ENCODE results near the gene LAG3. TPM values are rescaled to one million over a fixed set of nuclear protein-coding genes. Genes with fewer than 3 reads are reported as not detected.

LAG3 gene
- total RNA-seq, 2 experiments from 2014 or later = 0.19 TPM; not detected in 1

GRCh38 chr12:6765048-6765633 is 7.2 kb upstream of the LAG3 start:
- Histone ChIP-seq H3K9me3 (ENCODE audit: low read length) (no peaks in the 10 kb centered on the region), H2AFZ (ENCODE audit: low read length) (no peak overlapping the region), H4K20me1 (ENCODE audit: insufficient read depth, low read length) (no peaks in the 10 kb centered on the region), H3K4me2 (ENCODE audit: low read length) (peak overlapping the region; percentile 68), H3K79me2 (ENCODE audit: insufficient read depth, low read depth, low read length) (no peaks in the 10 kb centered on the region), H3K4me1 (ENCODE audit: insufficient read depth, low read length, poor library complexity, severe bottlenecking) (peaks cover 34% of the 10 kb centered on the region), H3K4me3 (ENCODE audit: low read depth, low read length, poor library complexity, severe bottlenecking) (peak overlapping the region; percentile 71), H3K27ac (ENCODE audit: low read depth, low read length, poor library complexity, severe bottlenecking) (no peak overlapping the region), H3K9me2 (ENCODE audit: insufficient read depth, low read length) (no peaks in the 10 kb centered on the region), H3K36me3 (ENCODE audit: insufficient read depth, low read length) (no peaks in the 10 kb centered on the region)
- CTCF ChIA-PET (ENCODE audit: unreplicated experiment) = interaction anchor here (0.6 to 2.8 kb wide), 2 partner anchors 11 to 77 kb away, joined by 3 to 21 read pairs; partner anchors contain the start of gene MLF2
- TF ChIP-seq CTCF (conservative IDR thresholded peaks at IDR 0.05; ENCODE audit: low read length) (no peak), EZH2phosphoT487 (IDR thresholded peaks at IDR 0.05; ENCODE audit: borderline replicate concordance, low read depth, low read length) (no peak)
- intact Hi-C loops (cut with micrococcal nuclease; ENCODE audit: unreplicated experiment) = no loop called here
- BruUV-seq (replicated peaks) = no TSS peak
- POLR2A ChIA-PET = no interaction called here
- DNase-seq (ENCODE audit: low spot score) = no peak

- H3K4me2 ChIP-seq (ENCODE audit: low read length) = peak within 1 kb of the TSS; percentile 68
- no peaks in the 10 kb centered on the region for H3K36me3 ChIP-seq (ENCODE audit: insufficient read depth, low read length)
- BruUV-seq (replicated peaks) = no TSS peak
- peak within 1 kb of the TSS; percentile 67 for H2AFZ ChIP-seq (ENCODE audit: low read length)
- TF ChIP-seq CTCF (conservative IDR thresholded peaks at IDR 0.05; ENCODE audit: low read length) (no peak), EZH2phosphoT487 (IDR thresholded peaks at IDR 0.05; ENCODE audit: borderline replicate concordance, low read depth, low read length) (no peak)
- H3K9me3 ChIP-seq (ENCODE audit: low read length) = no peaks in the 10 kb centered on the region
- intact Hi-C loops (cut with micrococcal nuclease; ENCODE audit: unreplicated experiment) = loop anchor here (1.0 kb wide), 1 partner anchor 13 kb away; the partner anchor contains the start of gene MLF2
- no peaks in the 10 kb centered on the region for H3K9me2 ChIP-seq (ENCODE audit: insufficient read depth, low read length)
- CTCF ChIA-PET (ENCODE audit: unreplicated experiment) = interaction anchor here (0.6 to 2.8 kb wide), 9 partner anchors 12 to 246 kb away, joined by 3 to 21 read pairs (median 3); partner anchors contain the start of gene MLF2
- POLR2A ChIA-PET = interaction anchor here (0.6 to 2.1 kb wide), 4 partner anchors 12 to 193 kb away, joined by 5 to 7 read pairs (median 6); partner anchors contain the start of gene MLF2
- peaks cover 34% of the 10 kb centered on the region for H3K4me1 ChIP-seq (ENCODE audit: insufficient read depth, low read length, poor library complexity, severe bottlenecking)
- DNase-seq (ENCODE audit: low spot score) = peak; percentile 37
- H3K27ac ChIP-seq (ENCODE audit: low read depth, low read length, poor library complexity, severe bottlenecking) = no peak within 1 kb of the TSS
- no peaks in the 10 kb centered on the region for H3K79me2 ChIP-seq (ENCODE audit: insufficient read depth, low read depth, low read length)
- H4K20me1 ChIP-seq (ENCODE audit: insufficient read depth, low read length) = no peaks in the 10 kb centered on the region
- H3K4me3 ChIP-seq (ENCODE audit: low read depth, low read length, poor library complexity, severe bottlenecking) = peak within 1 kb of the TSS; percentile 71
Measured at GRCh38 chr12:6765634-6766581, 6.4 kb upstream of the LAG3 start, which contains the start of gene PTMS. Gene PTMS (plus strand): TSS chr12:6766363. CDS start chr12:6766706, 343 bp downstream.
